Measurements from ENCODE around the gene DENND1C. TPM values are rescaled to one million over a fixed set of nuclear protein-coding genes. Genes with fewer than 3 reads are reported as not detected.

DENND1C gene
- total and polyA plus RNA-seq, 9 donors, result 0.13 to 2.1 (median 0.71) TPM

- Histone ChIP-seq H3K4me1 (ENCODE audit: control insufficient read depth, insufficient read depth, low read length) (peaks cover 9% of the 10 kb centered on the region), H3K36me3 (ENCODE audit: control insufficient read depth, insufficient read depth, low read length) (no peaks in the 10 kb centered on the region), H3K4me3 (ENCODE audit: low read length) (no peak overlapping the region), H3K27me3 (ENCODE audit: control insufficient read depth, insufficient read depth, low read length) (peaks cover 50% of the 10 kb centered on the region), H3K27ac (ENCODE audit: low read length) (no peak overlapping the region), H3K9me3 (replicated peaks; ENCODE audit: control insufficient read depth, low read depth, low read length) (no peaks in the 10 kb centered on the region)
- no peak for DNase-seq
- 28% methylated on average over 6 of the region's 9 CpGs for WGBS (ENCODE audit: insufficient coverage)
These were observed 16.6 kb downstream of the DENND1C start for GRCh38 chr19:6465006-6465405.

GRCh38 chr19:6464070-6464873 lies 17.3 kb downstream of the DENND1C start, which contains the start of gene CRB3:
CRB3 (plus strand) TSS chr19:6464271; CDS start chr19:6464702, 431 bp downstream.
- DNase-seq, result no peak
- H3K9me3 ChIP-seq (replicated peaks; ENCODE audit: control insufficient read depth, low read depth, low read length), result no peaks in the 10 kb centered on the region
- no peaks in the 10 kb centered on the region for H3K36me3 ChIP-seq (ENCODE audit: control insufficient read depth, insufficient read depth, low read length)
- under 1% methylated on average over 62 of the region's 65 CpGs for WGBS (ENCODE audit: insufficient coverage)
- H3K27ac ChIP-seq (ENCODE audit: low read length), result no peak within 1 kb of the TSS
- H3K27me3 ChIP-seq (ENCODE audit: control insufficient read depth, insufficient read depth, low read length), result peaks cover 50% of the 10 kb centered on the region
- peaks cover 9% of the 10 kb centered on the region for H3K4me1 ChIP-seq (ENCODE audit: control insufficient read depth, insufficient read depth, low read length)
- H3K4me3 ChIP-seq (ENCODE audit: low read length), result no peak within 1 kb of the TSS

GRCh38 chr19:6460099-6460884 lies 21.3 kb downstream of the DENND1C start:
- Histone ChIP-seq H3K9me3 (replicated peaks; ENCODE audit: control insufficient read depth, low read depth, low read length) (peaks cover 3% of the 10 kb centered on the region), H3K36me3 (ENCODE audit: control insufficient read depth, insufficient read depth, low read length) (peaks cover 8% of the 10 kb centered on the region), H3K4me1 (ENCODE audit: control insufficient read depth, insufficient read depth, low read length) (peaks cover 17% of the 10 kb centered on the region), H3K27ac (ENCODE audit: low read length) (peak overlapping the region; percentile 77), H3K27me3 (ENCODE audit: control insufficient read depth, insufficient read depth, low read length) (peaks cover 26% of the 10 kb centered on the region), H3K4me3 (ENCODE audit: low read length) (peak overlapping the region; percentile 77)
- DNase-seq, result peak; percentile 100
- under 1% methylated on average over 36 of the region's 57 CpGs for WGBS (ENCODE audit: insufficient coverage)

GRCh38 chr19:6459262-6460098 lies 22.1 kb downstream of the DENND1C start, which contains the start of gene SLC25A23:
SLC25A23 (minus strand) TSS chr19:6459792; CDS start chr19:6459628, 164 bp downstream.
- Histone ChIP-seq H3K4me3 (ENCODE audit: low read length) (peak within 1 kb of the TSS; percentile 77), H3K9me3 (replicated peaks; ENCODE audit: control insufficient read depth, low read depth, low read length) (peaks cover 10% of the 10 kb centered on the region), H3K27ac (ENCODE audit: low read length) (peak within 1 kb of the TSS; percentile 77), H3K4me1 (ENCODE audit: control insufficient read depth, insufficient read depth, low read length) (peaks cover 17% of the 10 kb centered on the region), H3K27me3 (ENCODE audit: control insufficient read depth, insufficient read depth, low read length) (peaks cover 18% of the 10 kb centered on the region), H3K36me3 (ENCODE audit: control insufficient read depth, insufficient read depth, low read length) (peaks cover 16% of the 10 kb centered on the region)
- peak; percentile 92 for DNase-seq
- WGBS (ENCODE audit: insufficient coverage), result under 1% methylated on average over 46 of the region's 70 CpGs

GRCh38 chr19:6458695-6459261 lies 22.8 kb downstream of the DENND1C start:
- Histone ChIP-seq H3K27me3 (ENCODE audit: control insufficient read depth, insufficient read depth, low read length) (peaks cover 11% of the 10 kb centered on the region), H3K27ac (ENCODE audit: low read length) (no peak overlapping the region), H3K4me1 (ENCODE audit: control insufficient read depth, insufficient read depth, low read length) (peaks cover 13% of the 10 kb centered on the region), H3K9me3 (replicated peaks; ENCODE audit: control insufficient read depth, low read depth, low read length) (peaks cover 17% of the 10 kb centered on the region), H3K36me3 (ENCODE audit: control insufficient read depth, insufficient read depth, low read length) (peaks cover 23% of the 10 kb centered on the region), H3K4me3 (ENCODE audit: low read length) (peak overlapping the region; percentile 26)
- no peak for DNase-seq
- 36% methylated on average over 14 of the region's 16 CpGs for WGBS (ENCODE audit: insufficient coverage)

- DNase-seq, result no peak
- no peak overlapping the region for H3K27ac ChIP-seq (ENCODE audit: low read length)
- H3K4me3 ChIP-seq (ENCODE audit: low read length), result no peak overlapping the region
- peaks cover 13% of the 10 kb centered on the region for H3K4me1 ChIP-seq (ENCODE audit: control insufficient read depth, insufficient read depth, low read length)
- WGBS (ENCODE audit: insufficient coverage), result 71% methylated on average over 6 of the region's 17 CpGs
- H3K27me3 ChIP-seq (ENCODE audit: control insufficient read depth, insufficient read depth, low read length), result peaks cover 5% of the 10 kb centered on the region
- H3K36me3 ChIP-seq (ENCODE audit: control insufficient read depth, insufficient read depth, low read length), result peaks cover 25% of the 10 kb centered on the region
- peaks cover 18% of the 10 kb centered on the region for H3K9me3 ChIP-seq (replicated peaks; ENCODE audit: control insufficient read depth, low read depth, low read length)
These were observed 23.5 kb downstream of the DENND1C start for GRCh38 chr19:6457958-6458694.

GRCh38 chr19:6455924-6456323 lies 25.7 kb downstream of the DENND1C start:
- Histone ChIP-seq H3K4me1 (ENCODE audit: control insufficient read depth, insufficient read depth, low read length) (peaks cover 13% of the 10 kb centered on the region), H3K27me3 (ENCODE audit: control insufficient read depth, insufficient read depth, low read length) (no peaks in the 10 kb centered on the region), H3K36me3 (ENCODE audit: control insufficient read depth, insufficient read depth, low read length) (peaks cover 30% of the 10 kb centered on the region), H3K4me3 (ENCODE audit: low read length) (no peak overlapping the region), H3K27ac (ENCODE audit: low read length) (no peak overlapping the region), H3K9me3 (replicated peaks; ENCODE audit: control insufficient read depth, low read depth, low read length) (peaks cover 18% of the 10 kb centered on the region)
- WGBS (ENCODE audit: insufficient coverage), result 97% methylated on average over 9 of the region's 15 CpGs
- DNase-seq, result no peak

- Histone ChIP-seq H3K4me3 (ENCODE audit: low read length) (no peak overlapping the region), H3K9me3 (replicated peaks; ENCODE audit: control insufficient read depth, low read depth, low read length) (peaks cover 18% of the 10 kb centered on the region), H3K4me1 (ENCODE audit: control insufficient read depth, insufficient read depth, low read length) (peaks cover 6% of the 10 kb centered on the region), H3K36me3 (ENCODE audit: control insufficient read depth, insufficient read depth, low read length) (peaks cover 33% of the 10 kb centered on the region), H3K27ac (ENCODE audit: low read length) (no peak overlapping the region), H3K27me3 (ENCODE audit: control insufficient read depth, insufficient read depth, low read length) (no peaks in the 10 kb centered on the region)
- no peak for DNase-seq
- 100% methylated on average over 3 of the region's 11 CpGs for WGBS (ENCODE audit: insufficient coverage)
These were observed 27.5 kb downstream of the DENND1C start for GRCh38 chr19:6453951-6454565.

- DNase-seq, result no peak
- no peak overlapping the region for H3K27ac ChIP-seq (ENCODE audit: low read length)
- H3K27me3 ChIP-seq (ENCODE audit: control insufficient read depth, insufficient read depth, low read length), result no peaks in the 10 kb centered on the region
- no CpG with 5 or more reads among the region's 2 CpGs for WGBS (ENCODE audit: insufficient coverage)
- H3K4me1 ChIP-seq (ENCODE audit: control insufficient read depth, insufficient read depth, low read length), result no peaks in the 10 kb centered on the region
- H3K4me3 ChIP-seq (ENCODE audit: low read length), result no peak overlapping the region
- H3K9me3 ChIP-seq (replicated peaks; ENCODE audit: control insufficient read depth, low read depth, low read length), result peaks cover 18% of the 10 kb centered on the region
- H3K36me3 ChIP-seq (ENCODE audit: control insufficient read depth, insufficient read depth, low read length), result peaks cover 33% of the 10 kb centered on the region
These were observed 28.7 kb downstream of the DENND1C start for GRCh38 chr19:6452899-6453298.
